ENCODE data around the gene TUBB3. TPM values are rescaled to one million over a fixed set of nuclear protein-coding genes. Genes with fewer than 3 reads are reported as not detected.

The TUBB3 gene
- total and polyA plus RNA-seq, 2 of the 4 experiments (the other 2 are of a cell fraction) = 311 to 410 TPM

DNA sequence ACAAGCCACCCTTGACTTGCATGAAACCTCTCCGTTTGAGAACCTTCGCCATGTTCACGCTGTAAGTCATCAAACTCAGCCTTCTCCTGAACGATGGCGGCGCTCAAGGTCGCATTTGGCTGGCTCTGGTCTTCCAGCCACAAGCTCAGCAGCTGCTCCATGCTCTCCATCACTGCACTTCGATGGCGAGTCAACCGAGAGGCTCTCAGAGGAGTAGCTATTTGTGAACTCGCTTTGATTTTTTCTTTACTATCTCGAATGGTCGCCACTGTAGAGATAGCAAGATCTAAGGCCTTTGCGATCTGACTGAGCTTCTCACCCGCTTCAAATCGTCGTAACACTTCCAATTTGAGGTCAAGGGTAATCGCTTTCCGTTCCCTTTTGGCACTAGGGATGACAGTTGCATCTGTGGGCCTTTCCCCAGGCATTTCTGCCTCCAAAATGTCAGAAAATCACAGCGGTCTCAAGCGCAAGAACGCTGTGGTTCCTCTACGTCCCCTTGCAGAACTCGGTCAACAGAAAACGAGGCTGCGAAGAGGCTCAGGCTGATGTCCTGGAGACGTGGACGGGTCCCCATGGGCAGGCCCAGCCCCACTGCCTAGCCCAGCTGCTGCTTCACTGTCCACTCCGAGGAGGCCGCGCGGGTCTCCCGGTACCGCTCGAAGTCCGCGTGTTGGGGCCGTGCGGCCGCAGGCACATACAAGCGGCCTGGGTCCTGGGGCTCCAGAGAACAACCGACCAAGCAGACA is 48.5 kb downstream of the TUBB3 start:
- H4K91ac ChIP-seq (ENCODE audit: insufficient read depth, low read depth, low read length) = peak overlapping the region; percentile 86
- POLR2A ChIA-PET (ENCODE audit: unreplicated experiment) = interaction anchor here (0.6 kb wide), 1 partner anchor 12 kb away, joined by 27 read pairs; no protein-coding TSS in a partner anchor
- peak overlapping the region; percentile 88 for H2AK5ac ChIP-seq (ENCODE audit: low read depth, low read length)
- in situ Hi-C loops (cut with MboI; ENCODE audit: low sequenced_read_pairs) = loop anchor here (5.0 kb wide), 1 partner anchor 51 kb away; no protein-coding TSS in a partner anchor
- H3K9ac ChIP-seq (ENCODE audit: low read depth, low read length) = peak overlapping the region; percentile 70
- H3K36me3 ChIP-seq (ENCODE audit: control insufficient read depth, insufficient read depth, low read length) = peaks cover 8% of the 10 kb centered on the region
- H3K4me2 ChIP-seq (ENCODE audit: low read depth, low read length) = peak overlapping the region; percentile 82
- H3K27me3 ChIP-seq (ENCODE audit: control insufficient read depth, insufficient read depth, low read length) = no peaks in the 10 kb centered on the region
- peak overlapping the region; percentile 95 for H2AK9ac ChIP-seq (replicated peaks; ENCODE audit: low read depth, low read length, poor library complexity)
- H3K4me3 ChIP-seq (ENCODE audit: insufficient read depth, low read depth, low read length) = peak overlapping the region; percentile 69
- H3K4me1 ChIP-seq (ENCODE audit: control insufficient read depth, insufficient read depth, low read length) = peaks cover 9% of the 10 kb centered on the region
- peaks cover 2% of the 10 kb centered on the region; the same call in 1 of the 2 replicates for H3K9me3 ChIP-seq (ENCODE audit: control insufficient read depth, insufficient read depth, low read length)
- H3K56ac ChIP-seq (ENCODE audit: extremely low read depth, insufficient read depth, low read length) = peak overlapping the region; percentile 73; the same call in 1 of the 2 replicates
- H4K20me1 ChIP-seq (ENCODE audit: insufficient read depth, low read length) = peaks cover 4% of the 10 kb centered on the region
- H2BK15ac ChIP-seq (ENCODE audit: low read depth, low read length) = no peak overlapping the region
- peak overlapping the region; percentile 97 to 99 for H4K8ac ChIP-seq (ENCODE audit: low read depth in 2 of 2, low read length in 2 of 2)
- H3K18ac ChIP-seq (ENCODE audit: low read depth, low read length) = peak overlapping the region; percentile 51; the same call in 1 of the 2 replicates
- H3K9me1 ChIP-seq (ENCODE audit: insufficient read depth, low read length) = peaks cover 18% of the 10 kb centered on the region; the same call in 1 of the 2 replicates
- H3K27ac ChIP-seq (ENCODE audit: insufficient read depth, low read length) = peak overlapping the region; percentile 77
- BruUV-seq (replicated peaks) = TSS peak; percentile 81
- CTCF ChIA-PET = no interaction called here
- H3K23ac ChIP-seq (ENCODE audit: low read depth, low read length) = peak overlapping the region; percentile 84
- no peak overlapping the region for H2BK20ac ChIP-seq (ENCODE audit: low read depth, low read length)
- H4K5ac ChIP-seq (ENCODE audit: low read depth, low read length) = peak overlapping the region; percentile 96
- 55% methylated on average over 27 of the region's 42 CpGs; no CpG with 5 or more reads in 1 of the 2 experiments for WGBS, 2 experiments (ENCODE audit: extremely low coverage in 2 of 2, insufficient read length in 1 of 2)
- DNase-seq (no peak), ATAC-seq (ENCODE audit: low read depth) (peak; percentile 3)
- H2AFZ ChIP-seq (replicated peaks; ENCODE audit: low read length, poor library complexity) = peak overlapping the region; percentile 100
- H2BK5ac ChIP-seq (ENCODE audit: low read depth, low read length, poor library complexity, severe bottlenecking) = peak overlapping the region; percentile 75
- dilution Hi-C loops (cut with HindIII; ENCODE audit: low sequenced_read_pairs, unreplicated experiment) = no loop called here
- H3K4ac ChIP-seq (ENCODE audit: low read depth, low read length) = peak overlapping the region; percentile 95
- peak overlapping the region; percentile 97 for H3K14ac ChIP-seq (replicated peaks; ENCODE audit: low read depth, low read length)
- TF ChIP-seq, protein P1, sequence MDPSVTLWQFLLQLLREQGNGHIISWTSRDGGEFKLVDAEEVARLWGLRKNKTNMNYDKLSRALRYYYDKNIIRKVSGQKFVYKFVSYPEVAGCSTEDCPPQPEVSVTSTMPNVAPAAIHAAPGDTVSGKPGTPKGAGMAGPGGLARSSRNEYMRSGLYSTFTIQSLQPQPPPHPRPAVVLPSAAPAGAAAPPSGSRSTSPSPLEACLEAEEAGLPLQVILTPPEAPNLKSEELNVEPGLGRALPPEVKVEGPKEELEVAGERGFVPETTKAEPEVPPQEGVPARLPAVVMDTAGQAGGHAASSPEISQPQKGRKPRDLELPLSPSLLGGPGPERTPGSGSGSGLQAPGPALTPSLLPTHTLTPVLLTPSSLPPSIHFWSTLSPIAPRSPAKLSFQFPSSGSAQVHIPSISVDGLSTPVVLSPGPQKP (IDR thresholded peaks at IDR 0.05; ENCODE audit: borderline replicate concordance, low read depth, low read length) = no peak
- TF ChIP-seq NFE2L2 (IDR thresholded peaks at IDR 0.05; ENCODE audit: low read depth, low read length) (no peak), RCOR1 (IDR thresholded peaks at IDR 0.05; ENCODE audit: insufficient replicate concordance, low read length) (no peak), RAD21 (IDR thresholded peaks at IDR 0.05; ENCODE audit: low read length) (no peak), FOS (IDR thresholded peaks at IDR 0.05; ENCODE audit: low read depth, low read length) (no peak), RFX5 (IDR thresholded peaks at IDR 0.05; ENCODE audit: low read depth, low read length) (no peak), POLR2A (IDR thresholded peaks at IDR 0.05; ENCODE audit: low read depth, low read length) (no peak), MAZ (IDR thresholded peaks at IDR 0.05; ENCODE audit: borderline replicate concordance, low read depth, low read length) (no peak), MAFK (IDR thresholded peaks at IDR 0.05; ENCODE audit: low read depth, low read length) (no peak), SMC3 (IDR thresholded peaks at IDR 0.05; ENCODE audit: low read depth, low read length) (no peak), MXI1 (IDR thresholded peaks at IDR 0.05; ENCODE audit: borderline replicate concordance, low read depth, low read length) (no peak)
- TF ChIP-seq, protein P2, sequence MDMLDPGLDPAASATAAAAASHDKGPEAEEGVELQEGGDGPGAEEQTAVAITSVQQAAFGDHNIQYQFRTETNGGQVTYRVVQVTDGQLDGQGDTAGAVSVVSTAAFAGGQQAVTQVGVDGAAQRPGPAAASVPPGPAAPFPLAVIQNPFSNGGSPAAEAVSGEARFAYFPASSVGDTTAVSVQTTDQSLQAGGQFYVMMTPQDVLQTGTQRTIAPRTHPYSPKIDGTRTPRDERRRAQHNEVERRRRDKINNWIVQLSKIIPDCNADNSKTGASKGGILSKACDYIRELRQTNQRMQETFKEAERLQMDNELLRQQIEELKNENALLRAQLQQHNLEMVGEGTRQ (IDR thresholded peaks at IDR 0.05; ENCODE audit: low read depth, low read length) = no peak
- TF ChIP-seq, protein P3, sequence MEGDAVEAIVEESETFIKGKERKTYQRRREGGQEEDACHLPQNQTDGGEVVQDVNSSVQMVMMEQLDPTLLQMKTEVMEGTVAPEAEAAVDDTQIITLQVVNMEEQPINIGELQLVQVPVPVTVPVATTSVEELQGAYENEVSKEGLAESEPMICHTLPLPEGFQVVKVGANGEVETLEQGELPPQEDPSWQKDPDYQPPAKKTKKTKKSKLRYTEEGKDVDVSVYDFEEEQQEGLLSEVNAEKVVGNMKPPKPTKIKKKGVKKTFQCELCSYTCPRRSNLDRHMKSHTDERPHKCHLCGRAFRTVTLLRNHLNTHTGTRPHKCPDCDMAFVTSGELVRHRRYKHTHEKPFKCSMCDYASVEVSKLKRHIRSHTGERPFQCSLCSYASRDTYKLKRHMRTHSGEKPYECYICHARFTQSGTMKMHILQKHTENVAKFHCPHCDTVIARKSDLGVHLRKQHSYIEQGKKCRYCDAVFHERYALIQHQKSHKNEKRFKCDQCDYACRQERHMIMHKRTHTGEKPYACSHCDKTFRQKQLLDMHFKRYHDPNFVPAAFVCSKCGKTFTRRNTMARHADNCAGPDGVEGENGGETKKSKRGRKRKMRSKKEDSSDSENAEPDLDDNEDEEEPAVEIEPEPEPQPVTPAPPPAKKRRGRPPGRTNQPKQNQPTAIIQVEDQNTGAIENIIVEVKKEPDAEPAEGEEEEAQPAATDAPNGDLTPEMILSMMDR (conservative IDR thresholded peaks at IDR 0.05; ENCODE audit: low read depth, low read length) = no peak
- H3K79me1 ChIP-seq (ENCODE audit: low read depth in 1 of 2, low read length in 2 of 2) = peaks cover 37 to 68% of the 10 kb centered on the region in 2 experiments
- 0 out of 2 replicates have a peak overlapping the region, but pooled peaks have one; percentile 10 for H2BK120ac ChIP-seq (ENCODE audit: low read depth, low read length)
- intact Hi-C loops (cut with micrococcal nuclease) = loop anchor here (2.0 kb wide), 1 partner anchor 49 kb away; no protein-coding TSS in a partner anchor

All from IMR-90 (cell line).